CD1c-positive myeloid dendritic cell (primary cell): ENCODE data around the gene IGF2R.
"Not testable (repeated sequence)": the region's sequence is repeated elsewhere in the genome, so short reads cannot be mapped to it uniquely, and the experiment has no call there.

Source experiments
- DNase-seq: peaks from one replicate; pipeline ENCODE4 v3.0.0-alpha.2; 2016; ENCODE audit errors: extremely low spot score

The IGF2R gene

GRCh38 chr6:159953091-159953601, 15.7 kb upstream of the IGF2R start:
- peak; percentile 76 for DNase-seq

- DNase-seq: no peak
These were observed 12.9 kb upstream of the IGF2R start for GRCh38 chr6:159955945-159956361.

- DNase-seq: no peak
These were observed 11.7 kb upstream of the IGF2R start for GRCh38 chr6:159957071-159957673.

- peak; percentile 92 for DNase-seq
These were observed 9.5 kb upstream of the IGF2R start for GRCh38 chr6:159959165-159959975.

GRCh38 chr6:159959976-159960384, 8.9 kb upstream of the IGF2R start:
- DNase-seq: peak; percentile 85

- DNase-seq: no peak
These were observed 8.4 kb upstream of the IGF2R start for GRCh38 chr6:159960485-159960884.

- peak; percentile 79 for DNase-seq
These were observed 7.4 kb upstream of the IGF2R start for GRCh38 chr6:159961528-159961927.

GRCh38 chr6:159963111-159963510, 5.8 kb upstream of the IGF2R start:
- peak; percentile 55 for DNase-seq

- no peak for DNase-seq
These were observed 4.8 kb upstream of the IGF2R start for GRCh38 chr6:159964046-159964445.

- peak; percentile 82 for DNase-seq
These were observed 2.5 kb upstream of the IGF2R start for GRCh38 chr6:159966339-159966738.

GRCh38 chr6:159966981-159967380, 1.9 kb upstream of the IGF2R start:
- DNase-seq: no peak

- not testable (repeated sequence) for DNase-seq
These were observed 1.3 kb upstream of the IGF2R start for GRCh38 chr6:159967621-159968020.

- peak; percentile 40 for DNase-seq
These were observed 476 bp downstream of the IGF2R start for GRCh38 chr6:159969204-159969912.

GRCh38 chr6:159969921-159970320, 1.0 kb downstream of the IGF2R start:
- peak; percentile 81 for DNase-seq

- no peak for DNase-seq
These were observed 1.8 kb downstream of the IGF2R start for GRCh38 chr6:159970659-159971063.

GRCh38 chr6:159971341-159972178, 2.7 kb downstream of the IGF2R start:
- peak; percentile 53 for DNase-seq

- DNase-seq: no peak
These were observed 3.8 kb downstream of the IGF2R start for GRCh38 chr6:159972506-159973268.

- no peak for DNase-seq
These were observed 4.5 kb downstream of the IGF2R start for GRCh38 chr6:159973406-159973805.

GRCh38 chr6:159973951-159974350, 5.1 kb downstream of the IGF2R start:
- DNase-seq: peak; percentile 45

- no peak for DNase-seq
These were observed 6.0 kb downstream of the IGF2R start for GRCh38 chr6:159974932-159975331.
